Measurements from ENCODE around the gene ST7.

GRCh38 chr7:117139397-117139984 lies 186.2 kb downstream of the ST7 start:
- TF ChIP-seq, protein P1, sequence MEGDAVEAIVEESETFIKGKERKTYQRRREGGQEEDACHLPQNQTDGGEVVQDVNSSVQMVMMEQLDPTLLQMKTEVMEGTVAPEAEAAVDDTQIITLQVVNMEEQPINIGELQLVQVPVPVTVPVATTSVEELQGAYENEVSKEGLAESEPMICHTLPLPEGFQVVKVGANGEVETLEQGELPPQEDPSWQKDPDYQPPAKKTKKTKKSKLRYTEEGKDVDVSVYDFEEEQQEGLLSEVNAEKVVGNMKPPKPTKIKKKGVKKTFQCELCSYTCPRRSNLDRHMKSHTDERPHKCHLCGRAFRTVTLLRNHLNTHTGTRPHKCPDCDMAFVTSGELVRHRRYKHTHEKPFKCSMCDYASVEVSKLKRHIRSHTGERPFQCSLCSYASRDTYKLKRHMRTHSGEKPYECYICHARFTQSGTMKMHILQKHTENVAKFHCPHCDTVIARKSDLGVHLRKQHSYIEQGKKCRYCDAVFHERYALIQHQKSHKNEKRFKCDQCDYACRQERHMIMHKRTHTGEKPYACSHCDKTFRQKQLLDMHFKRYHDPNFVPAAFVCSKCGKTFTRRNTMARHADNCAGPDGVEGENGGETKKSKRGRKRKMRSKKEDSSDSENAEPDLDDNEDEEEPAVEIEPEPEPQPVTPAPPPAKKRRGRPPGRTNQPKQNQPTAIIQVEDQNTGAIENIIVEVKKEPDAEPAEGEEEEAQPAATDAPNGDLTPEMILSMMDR (IDR thresholded peaks at IDR 0.05; ENCODE audit: poor library complexity, severe bottlenecking), result no peak
- TF ChIP-seq POLR2AphosphoS5 (IDR thresholded peaks at IDR 0.05), result no peak
- no peak for TF ChIP-seq REST (IDR thresholded peaks at IDR 0.05; ENCODE audit: borderline replicate concordance)
- no peak for TF ChIP-seq SMC3 (conservative IDR thresholded peaks at IDR 0.05; ENCODE audit: poor library complexity)
- no peak for TF ChIP-seq EZH2 (IDR thresholded peaks at IDR 0.05; ENCODE audit: borderline replicate concordance, insufficient read depth, low read length, poor library complexity, severe bottlenecking)
